Smooth muscle cell (in vitro differentiated cells): ENCODE measurements around the gene WDR88. TPM values are rescaled to one million over a fixed set of nuclear protein-coding genes. Genes with fewer than 3 reads are reported as not detected.

Experiments
- DNase-seq: peaks from one replicate; lab custom pipeline; 2025; ENCODE audit not compliant: unreplicated experiment; lab: John Stamatoyannopoulos, UW
- H2AFZ ChIP-seq: fragments of 200-600 bp; sonication (generic); 2 replicates; pipeline ENCODE4 v1.6.0; 2016; ENCODE audit warnings: antibody characterized with exemption, low read depth, mild to moderate bottlenecking
- H3F3A ChIP-seq: fragments of 200-600 bp; sonication (generic); 2 replicates; pipeline ENCODE4 v1.6.0; 2017; ENCODE audit warnings: antibody characterized with exemption, low read depth
- H3K27ac ChIP-seq: fragments of 200-600 bp; sonication (generic); 2 replicates; pipeline ENCODE4 v1.5.1; 2016; ENCODE audit warnings: low read depth, mild to moderate bottlenecking
- H3K27me3 ChIP-seq: fragments of 200-600 bp; sonication (generic); 2 replicates; pipeline ENCODE4 v1.6.1; 2016; ENCODE audit warnings: low read depth, mild to moderate bottlenecking
- H3K36me3 ChIP-seq: fragments of 200-600 bp; sonication (generic); 2 replicates; pipeline ENCODE4 v1.5.1; 2016; ENCODE audit warnings: low read depth
- H3K4me1 ChIP-seq: fragments of 200-600 bp; sonication (generic); 2 replicates; pipeline ENCODE4 v1.5.1; 2016; ENCODE audit warnings: low read depth
- H3K4me2 ChIP-seq: fragments of 200-600 bp; sonication (generic); 2 replicates; pipeline ENCODE4 v1.6.0; 2016; ENCODE audit warnings: mild to moderate bottlenecking
- H3K4me3 ChIP-seq: fragments of 200-600 bp; sonication (generic); 2 replicates; pipeline ENCODE4 v1.5.1; 2016; ENCODE audit warnings: mild to moderate bottlenecking
- H3K79me2 ChIP-seq: fragments of 200-600 bp; sonication (generic); 2 replicates; pipeline ENCODE4 v1.6.0; 2016; ENCODE audit warnings: low read depth, mild to moderate bottlenecking
- H3K9ac ChIP-seq: fragments of 200-600 bp; sonication (generic); 2 replicates; pipeline ENCODE4 v1.6.0; 2016; ENCODE audit warnings: low read depth
- H3K9me3 ChIP-seq: fragments of 200-600 bp; sonication (generic); replicated peaks from 2 replicates; pipeline ENCODE4 v1.5.1; 2016; ENCODE audit warnings: low read depth
- H4K20me1 ChIP-seq: fragments of 200-600 bp; sonication (generic); 2 replicates; pipeline ENCODE4 v1.6.0; 2016; ENCODE audit warnings: low read depth
- CTCF ChIP-seq: fragments of 200-600 bp; sonication (generic); IDR thresholded peaks from 2 replicates; pipeline ENCODE4 v1.5.1; 2017; ENCODE audit warnings: borderline replicate concordance, mild to moderate bottlenecking, antibody characterized with exemption; ENCODE audit not compliant: insufficient read depth, poor library complexity, severe bottlenecking
- WGBS: methylation state at CpG from one replicate; pipeline ENCODE4 v1.1.7; 2016; ENCODE audit warnings: low lambda C conversion rate; 5-methylcytosine and 5-hydroxymethylcytosine counted together
- polyA plus RNA-seq: library from polyadenylated mRNA; unstranded; fragments of >200 nt; fragmentation: Nextera tagmentation; extraction: Ambion mirVana; gene quantifications from 2 replicates; pipeline ENCODE4 v1.2.1, GENCODE V29; 2016
- total RNA-seq: library from RNA; depleted of rRNA; stranded (reverse); fragments of >200 nt; gene quantifications from 2 replicates; pipeline ENCODE4 v1.2.3, GENCODE V29; 2014

The WDR88 gene
- total and polyA plus RNA-seq, 2 experiments from 2014 or later: not detected

- peaks cover 12% of the 10 kb centered on the region for H4K20me1 ChIP-seq
- no peaks in the 10 kb centered on the region for H3K9me3 ChIP-seq
- no peak overlapping the region for H3K27ac ChIP-seq
- no peak overlapping the region for H3K9ac ChIP-seq
- 93% methylated on average over 27 of the region's 27 CpGs for WGBS
- H3K4me3 ChIP-seq: no peak overlapping the region
- no peaks in the 10 kb centered on the region for H3K27me3 ChIP-seq
- TF ChIP-seq CTCF: no peak
- no peaks in the 10 kb centered on the region for H3K79me2 ChIP-seq
- DNase-seq: no peak
- no peaks in the 10 kb centered on the region for H3K4me1 ChIP-seq
- H3F3A ChIP-seq: no peaks in the 10 kb centered on the region
- H3K36me3 ChIP-seq: no peaks in the 10 kb centered on the region
- no peak overlapping the region for H2AFZ ChIP-seq
- no peak overlapping the region for H3K4me2 ChIP-seq
Observed at GRCh38 chr19:33202546-33203507, 70.9 kb downstream of the WDR88 start.

- no peak overlapping the region for H3K4me2 ChIP-seq
- H4K20me1 ChIP-seq: peaks cover 12% of the 10 kb centered on the region
- no peak for DNase-seq
- no peaks in the 10 kb centered on the region for H3K4me1 ChIP-seq
- no peaks in the 10 kb centered on the region for H3K9me3 ChIP-seq
- H3F3A ChIP-seq: no peaks in the 10 kb centered on the region
- no peaks in the 10 kb centered on the region for H3K27me3 ChIP-seq
- WGBS: 100% methylated on average over 6 of the region's 6 CpGs
- no peak overlapping the region for H3K9ac ChIP-seq
- H3K27ac ChIP-seq: no peak overlapping the region
- no peak overlapping the region for H3K4me3 ChIP-seq
- H3K79me2 ChIP-seq: no peaks in the 10 kb centered on the region
- TF ChIP-seq CTCF: no peak
- no peaks in the 10 kb centered on the region for H3K36me3 ChIP-seq
- H2AFZ ChIP-seq: no peak overlapping the region
Observed at GRCh38 chr19:33203529-33203928, 71.6 kb downstream of the WDR88 start.

GRCh38 chr19:33204136-33204973 is 72.4 kb downstream of the WDR88 start:
- no peak overlapping the region for H3K27ac ChIP-seq
- no peak for DNase-seq
- no peak overlapping the region for H3K4me2 ChIP-seq
- no peak overlapping the region for H3K4me3 ChIP-seq
- 96% methylated on average over 32 of the region's 32 CpGs for WGBS
- H3K4me1 ChIP-seq: no peaks in the 10 kb centered on the region
- H3K36me3 ChIP-seq: no peaks in the 10 kb centered on the region
- H3K79me2 ChIP-seq: no peaks in the 10 kb centered on the region
- H3F3A ChIP-seq: no peaks in the 10 kb centered on the region
- no peaks in the 10 kb centered on the region for H3K27me3 ChIP-seq
- no peak overlapping the region for H2AFZ ChIP-seq
- peaks cover 12% of the 10 kb centered on the region for H4K20me1 ChIP-seq
- H3K9ac ChIP-seq: no peak overlapping the region
- no peaks in the 10 kb centered on the region for H3K9me3 ChIP-seq
- TF ChIP-seq CTCF: no peak
